IMR-90 (cell line): Measurements from ENCODE around the gene QSOX2. TPM values are rescaled to one million over a fixed set of nuclear protein-coding genes. Genes with fewer than 3 reads are reported as not detected.

ENCODE experiments used
- ATAC-seq: fragments of 200-7000 bp; cut with Tn5 transposase; 2 replicates; pipeline ENCODE4 v1.9.1; 2020; ENCODE audit warnings: low read depth, mild to moderate bottlenecking, moderate library complexity
- BruUV-seq: library from RNA; stranded (reverse); fragments of 400-500 nt; replicated peaks from 2 replicates; lab custom pipeline; 2021; lab: Mats Ljungman, UMichigan
- CTCF ChIA-PET: fragments of 300-600 bp; formaldehyde crosslinking; extraction: SDS; loops from one replicate; lab custom pipeline; 2021; ENCODE audit warnings: antibody characterized with exemption; lab: Yijun Ruan, JAX
- POLR2A ChIA-PET: fragments of 300-600 bp; sonication (Branson Sonifier 250); formaldehyde crosslinking; loops from one replicate; lab custom pipeline; 2022; ENCODE audit warnings: antibody characterized with exemption; ENCODE audit not compliant: unreplicated experiment; lab: Charles Lee
- DNase-seq: peaks from one replicate; pipeline ENCODE4 v3.0.0; 2013
- H2AFZ ChIP-seq: replicated peaks from 2 replicates; pipeline ENCODE3; 2013; ENCODE audit warnings: low read length, mild to moderate bottlenecking; ENCODE audit not compliant: poor library complexity
- H2AK5ac ChIP-seq: 2 replicates; pipeline ENCODE4 v1.6.1; 2013; ENCODE audit warnings: low read depth, low read length, inconsistent platforms
- H2AK9ac ChIP-seq: replicated peaks from 2 replicates; pipeline ENCODE3; 2013; ENCODE audit warnings: mild to moderate bottlenecking, low read depth, low read length, moderate library complexity; ENCODE audit not compliant: poor library complexity
- H2BK120ac ChIP-seq: 2 replicates; pipeline ENCODE4 v1.6.1; 2013; ENCODE audit warnings: low read depth, low read length, inconsistent platforms
- H2BK15ac ChIP-seq: 3 replicates; pipeline ENCODE4 v1.6.1; 2013; ENCODE audit warnings: low read depth, low read length, inconsistent platforms
- H2BK20ac ChIP-seq: 2 replicates; pipeline ENCODE4 v1.6.1; 2013; ENCODE audit warnings: low read depth, mild to moderate bottlenecking, inconsistent platforms, low read length, moderate library complexity
- H2BK5ac ChIP-seq: 2 replicates; pipeline ENCODE4 v1.6.1; 2013; ENCODE audit warnings: mild to moderate bottlenecking, low read depth, low read length, inconsistent platforms; ENCODE audit not compliant: poor library complexity, severe bottlenecking
- H3K14ac ChIP-seq: replicated peaks from 2 replicates; pipeline ENCODE4 v1.6.1; 2013; ENCODE audit warnings: low read depth, low read length, inconsistent platforms
- H3K18ac ChIP-seq: 2 replicates; pipeline ENCODE4 v1.6.1; 2013; ENCODE audit warnings: low read depth, low read length, control low read depth
- H3K23ac ChIP-seq: 2 replicates; pipeline ENCODE4 v1.6.1; 2013; ENCODE audit warnings: low read depth, low read length, inconsistent platforms
- H3K27ac ChIP-seq: 2 replicates; pipeline ENCODE4 v1.5.1; 2013; ENCODE audit warnings: mild to moderate bottlenecking, control low read depth, low read length; ENCODE audit not compliant: insufficient read depth
- H3K27me3 ChIP-seq: 2 replicates; pipeline ENCODE4 v1.6.1; 2013; ENCODE audit warnings: low read length; ENCODE audit not compliant: control insufficient read depth, insufficient read depth
- H3K36me3 ChIP-seq: 2 replicates; pipeline ENCODE4 v1.6.1; 2013; ENCODE audit warnings: low read length, mixed read lengths; ENCODE audit not compliant: control insufficient read depth, insufficient read depth
- H3K4ac ChIP-seq: 2 replicates; pipeline ENCODE4 v1.6.1; 2013; ENCODE audit warnings: low read depth, low read length, inconsistent platforms
- H3K4me1 ChIP-seq: 2 replicates; pipeline ENCODE4 v1.6.1; 2013; ENCODE audit warnings: low read length, mixed read lengths; ENCODE audit not compliant: control insufficient read depth, insufficient read depth
- H3K4me2 ChIP-seq: 2 replicates; pipeline ENCODE4 v1.6.1; 2013; ENCODE audit warnings: low read depth, mild to moderate bottlenecking, control low read depth, low read length, moderate library complexity
- H3K4me3 ChIP-seq: 2 replicates; pipeline ENCODE4 v1.5.1; 2013; ENCODE audit warnings: low read depth, mild to moderate bottlenecking, control low read depth, low read length, moderate library complexity; ENCODE audit not compliant: insufficient read depth
- H3K56ac ChIP-seq: 2 replicates; pipeline ENCODE4 v1.6.1; 2013; ENCODE audit warnings: low read length, inconsistent platforms; ENCODE audit not compliant: insufficient read depth; ENCODE audit errors: extremely low read depth
- H3K79me1 ChIP-seq, 2 experiments: 2 replicates each; pipeline ENCODE4 v1.6.1; 2013; ENCODE audit warnings: low read length in 2 of 2, inconsistent platforms in 1 of 2, low read depth in 1 of 2
- H3K9ac ChIP-seq: 2 replicates; pipeline ENCODE4 v1.6.1; 2013; ENCODE audit warnings: low read depth, low read length, control low read depth
- H3K9me1 ChIP-seq: 2 replicates; pipeline ENCODE4 v1.6.1; 2013; ENCODE audit warnings: low read length, inconsistent platforms; ENCODE audit not compliant: insufficient read depth
- H3K9me3 ChIP-seq: 2 replicates; pipeline ENCODE4 v1.6.1; 2013; ENCODE audit warnings: low read length; ENCODE audit not compliant: control insufficient read depth, insufficient read depth
- H4K20me1 ChIP-seq: 2 replicates; pipeline ENCODE4 v1.6.1; 2013; ENCODE audit warnings: low read length, inconsistent platforms; ENCODE audit not compliant: insufficient read depth
- H4K5ac ChIP-seq: 2 replicates; pipeline ENCODE4 v1.6.1; 2013; ENCODE audit warnings: mild to moderate bottlenecking, low read depth, low read length, control low read depth
- H4K8ac ChIP-seq, 2 experiments: 2 replicates each; pipeline ENCODE4 v1.6.1; 2013; ENCODE audit warnings: low read depth in 2 of 2, low read length in 2 of 2, control low read depth in 1 of 2, inconsistent platforms in 1 of 2
- H4K91ac ChIP-seq: 2 replicates; pipeline ENCODE4 v1.6.1; 2013; ENCODE audit warnings: low read depth, low read length, inconsistent platforms; ENCODE audit not compliant: insufficient read depth
- BHLHE40 ChIP-seq: fragments of 150-350 bp; IDR thresholded peaks from 2 replicates; pipeline ENCODE4 v1.6.1; 2016; ENCODE audit warnings: mild to moderate bottlenecking, low read depth, low read length
- CEBPB ChIP-seq: IDR thresholded peaks from 2 replicates; pipeline ENCODE4 v1.6.1; 2012; ENCODE audit warnings: low read depth, low read length, improper control_type of control experiment
- MAFK ChIP-seq: IDR thresholded peaks from 2 replicates; pipeline ENCODE4 v1.6.1; 2012; ENCODE audit warnings: low read depth, low read length, improper control_type of control experiment
- MAZ ChIP-seq: IDR thresholded peaks from 2 replicates; pipeline ENCODE4 v1.6.1; 2012; ENCODE audit warnings: low read depth, mild to moderate bottlenecking, low read length, improper control_type of control experiment, moderate library complexity, borderline replicate concordance
- MXI1 ChIP-seq: IDR thresholded peaks from 2 replicates; pipeline ENCODE4 v1.6.1; 2012; ENCODE audit warnings: low read depth, mild to moderate bottlenecking, low read length, moderate library complexity, borderline replicate concordance
- NFE2L2 ChIP-seq: fragments of 150-350 bp; IDR thresholded peaks from 2 replicates; pipeline ENCODE4 v1.6.1; 2016; ENCODE audit warnings: low read depth, mild to moderate bottlenecking, low read length
- POLR2A ChIP-seq: IDR thresholded peaks from 2 replicates; pipeline ENCODE4 v1.6.1; 2012; ENCODE audit warnings: mild to moderate bottlenecking, low read depth, low read length
- RAD21 ChIP-seq: IDR thresholded peaks from 2 replicates; pipeline ENCODE4 v1.6.1; 2012; ENCODE audit warnings: low read length, improper control_type of control experiment
- RCOR1 ChIP-seq: IDR thresholded peaks from 2 replicates; pipeline ENCODE4 v1.6.1; 2012; ENCODE audit warnings: mild to moderate bottlenecking, low read length, improper control_type of control experiment; ENCODE audit not compliant: insufficient replicate concordance
- RFX5 ChIP-seq: IDR thresholded peaks from 2 replicates; pipeline ENCODE4 v1.8.0; 2012; ENCODE audit warnings: low read depth, mild to moderate bottlenecking, low read length, moderate library complexity
- SMC3 ChIP-seq: fragments of 150-350 bp; IDR thresholded peaks from 2 replicates; pipeline ENCODE4 v1.6.1; 2016; ENCODE audit warnings: low read depth, mild to moderate bottlenecking, antibody characterized with exemption, low read length, moderate library complexity
- WGBS, 2 experiments: methylation state at CpG; one replicate each; pipeline versions ENCODE4 v1.1.5 to v1.1.7; 2013; ENCODE audit warnings: missing lambda C conversion rate in 2 of 2; ENCODE audit not compliant: insufficient read length in 1 of 2; ENCODE audit errors: extremely low coverage in 2 of 2; 5-methylcytosine and 5-hydroxymethylcytosine counted together
- dilution Hi-C: fragments of 300-500 bp; cut with HindIII; formaldehyde crosslinking; loops from one replicate; pipeline ENCODE4 v1.14.3; 2018; ENCODE audit warnings: low sequenced_read_pairs; ENCODE audit not compliant: unreplicated experiment
- in situ Hi-C: fragments of 300-500 bp; cut with MboI; formaldehyde crosslinking; loops from 3 replicates; pipeline ENCODE4 v1.14.3; 2019; ENCODE audit warnings: low sequenced_read_pairs, inconsistent platforms, mixed read lengths
- intact Hi-C: fragments of 100-400 bp; cut with micrococcal nuclease; formaldehyde crosslinking; loops from 2 replicates; pipeline ENCODE4 v1.10.0; 2022
- polyA plus RNA-seq, 3 experiments: library from polyadenylated mRNA; depleted of rRNA; stranded (reverse); fragments of >200 nt; gene quantifications; 2 replicates each; pipeline ENCODE4 v1.2.3, GENCODE V29; 2012; ENCODE audit warnings: low replicate concordance in 1 of 3
- total RNA-seq: library from RNA; depleted of rRNA; stranded (reverse); fragments of >200 nt; gene quantifications from 2 replicates; pipeline ENCODE4 v1.2.3, GENCODE V29; 2012
- TF ChIP-seq, protein P1 (sequence below): conservative IDR thresholded peaks from 2 replicates; pipeline ENCODE4 v1.5.1; 2012; ENCODE audit warnings: mild to moderate bottlenecking, low read depth, low read length, improper control_type of control experiment
- TF ChIP-seq, protein P2 (sequence below): fragments of 150-350 bp; IDR thresholded peaks from 2 replicates; pipeline ENCODE4 v1.6.1; 2016; ENCODE audit warnings: low read depth, mild to moderate bottlenecking, low read length, moderate library complexity, borderline replicate concordance

The QSOX2 gene
- total and polyA plus RNA-seq, 2 of the 4 experiments (the other 2 are of a cell fraction), result 5.9 to 12.9 TPM

DNA sequence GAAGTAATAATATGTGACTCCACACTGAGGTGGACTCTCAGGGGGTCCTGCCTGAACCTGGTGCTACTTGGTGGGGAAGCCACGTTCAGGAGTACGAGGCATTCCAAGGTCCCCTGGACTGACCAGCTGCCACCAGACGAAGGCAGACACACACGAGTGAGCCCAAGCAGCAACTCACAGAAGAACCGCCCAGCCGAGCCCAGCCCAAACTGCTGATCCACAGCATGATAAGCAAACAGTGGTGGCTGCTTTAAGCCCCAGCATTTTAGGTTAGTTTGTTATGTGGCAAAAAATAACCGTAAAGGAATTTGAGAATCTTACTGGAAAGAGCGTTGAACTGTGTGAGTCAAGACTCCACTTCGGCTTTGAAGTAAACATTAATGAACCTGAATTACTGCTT, 31.9 kb downstream of the QSOX2 start:
- Histone ChIP-seq H2BK15ac (no peak overlapping the region), H2AK5ac (no peak overlapping the region), H3K56ac (no peak overlapping the region), H3K27me3 (no peaks in the 10 kb centered on the region), H3K4me2 (no peak overlapping the region), H3K14ac (no peak overlapping the region), H3K79me1 (no peaks in the 10 kb centered on the region), H3K27ac (no peak overlapping the region), H3K9me3 (0 out of 2 replicates have a peak, but pooled peaks cover 3% of the 10 kb centered on the region), H2AFZ (no peak overlapping the region), H3K9ac (no peak overlapping the region), H3K4me1 (no peaks in the 10 kb centered on the region), H3K4me3 (no peak overlapping the region), H4K8ac (no peak overlapping the region), H3K36me3 (peaks cover 16% of the 10 kb centered on the region), H2BK5ac (no peak overlapping the region), H3K23ac (no peak overlapping the region), H4K91ac (no peak overlapping the region), H2BK20ac (no peak overlapping the region), H4K20me1 (no peaks in the 10 kb centered on the region; the same call in 1 of the 2 replicates), H3K4ac (no peak overlapping the region), H3K18ac (no peak overlapping the region), H3K9me1 (no peaks in the 10 kb centered on the region), H2BK120ac (no peak overlapping the region), H4K5ac (no peak overlapping the region), H2AK9ac (no peak overlapping the region)
- intact Hi-C loops (no loop called here), dilution Hi-C loops (no loop called here), in situ Hi-C loops (no loop called here)
- ChIA-PET POLR2A (no interaction called here), CTCF (no interaction called here)
- WGBS, 2 experiments, result 94% methylated on average over 6 of the region's 9 CpGs; no CpG with 5 or more reads in 1 of the 2 experiments
- BruUV-seq, result no TSS peak
- DNase-seq, result no peak
- no peak for ATAC-seq
- TF ChIP-seq POLR2A (no peak), NFE2L2 (no peak), RCOR1 (no peak), MAZ (no peak), MAFK (no peak), BHLHE40 (no peak), CEBPB (no peak), MXI1 (no peak), RFX5 (no peak), SMC3 (no peak), RAD21 (no peak)
- TF ChIP-seq, protein P1, sequence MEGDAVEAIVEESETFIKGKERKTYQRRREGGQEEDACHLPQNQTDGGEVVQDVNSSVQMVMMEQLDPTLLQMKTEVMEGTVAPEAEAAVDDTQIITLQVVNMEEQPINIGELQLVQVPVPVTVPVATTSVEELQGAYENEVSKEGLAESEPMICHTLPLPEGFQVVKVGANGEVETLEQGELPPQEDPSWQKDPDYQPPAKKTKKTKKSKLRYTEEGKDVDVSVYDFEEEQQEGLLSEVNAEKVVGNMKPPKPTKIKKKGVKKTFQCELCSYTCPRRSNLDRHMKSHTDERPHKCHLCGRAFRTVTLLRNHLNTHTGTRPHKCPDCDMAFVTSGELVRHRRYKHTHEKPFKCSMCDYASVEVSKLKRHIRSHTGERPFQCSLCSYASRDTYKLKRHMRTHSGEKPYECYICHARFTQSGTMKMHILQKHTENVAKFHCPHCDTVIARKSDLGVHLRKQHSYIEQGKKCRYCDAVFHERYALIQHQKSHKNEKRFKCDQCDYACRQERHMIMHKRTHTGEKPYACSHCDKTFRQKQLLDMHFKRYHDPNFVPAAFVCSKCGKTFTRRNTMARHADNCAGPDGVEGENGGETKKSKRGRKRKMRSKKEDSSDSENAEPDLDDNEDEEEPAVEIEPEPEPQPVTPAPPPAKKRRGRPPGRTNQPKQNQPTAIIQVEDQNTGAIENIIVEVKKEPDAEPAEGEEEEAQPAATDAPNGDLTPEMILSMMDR, result no peak
- TF ChIP-seq, protein P2, sequence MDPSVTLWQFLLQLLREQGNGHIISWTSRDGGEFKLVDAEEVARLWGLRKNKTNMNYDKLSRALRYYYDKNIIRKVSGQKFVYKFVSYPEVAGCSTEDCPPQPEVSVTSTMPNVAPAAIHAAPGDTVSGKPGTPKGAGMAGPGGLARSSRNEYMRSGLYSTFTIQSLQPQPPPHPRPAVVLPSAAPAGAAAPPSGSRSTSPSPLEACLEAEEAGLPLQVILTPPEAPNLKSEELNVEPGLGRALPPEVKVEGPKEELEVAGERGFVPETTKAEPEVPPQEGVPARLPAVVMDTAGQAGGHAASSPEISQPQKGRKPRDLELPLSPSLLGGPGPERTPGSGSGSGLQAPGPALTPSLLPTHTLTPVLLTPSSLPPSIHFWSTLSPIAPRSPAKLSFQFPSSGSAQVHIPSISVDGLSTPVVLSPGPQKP, result no peak
